Measurements from ENCODE around the gene ANAPC5. TPM values are rescaled to one million over a fixed set of nuclear protein-coding genes. Genes with fewer than 3 reads are reported as not detected.

ANAPC5 gene
- total RNA-seq, 1 experiment from 2014 or later, result 101 TPM

- no peak overlapping the region for H3K27ac Mint-ChIP-seq
Measured at GRCh38 chr12:121398355-121398754, 46.1 kb upstream of the ANAPC5 start.

More at GRCh38 chr12:121398355-121398754, 46.1 kb upstream of the ANAPC5 start:
- Histone ChIP-seq H3T11ph (ENCODE audit: low read length) (no peak overlapping the region), H3K27me3 (ENCODE audit: insufficient read depth, low read length) (no peaks in the 10 kb centered on the region), H4K5ac (ENCODE audit: insufficient read length, low read depth, low read length) (no peak overlapping the region), H2BK15ac (ENCODE audit: low read depth, low read length) (no peak overlapping the region), H2AFZ (ENCODE audit: low read length) (no peak overlapping the region), H2BK120ac (ENCODE audit: low read depth, low read length, poor library complexity, severe bottlenecking) (no peak overlapping the region), H3K4ac (ENCODE audit: low read depth, low read length) (no peak overlapping the region), H3K56ac (ENCODE audit: insufficient read length, low read depth, low read length) (no peak overlapping the region), H4K8ac (replicated peaks; ENCODE audit: insufficient read length, low read depth, low read length) (no peak overlapping the region), H3K79me1 (ENCODE audit: insufficient read depth, low read depth, low read length, poor library complexity, severe bottlenecking) (peaks cover 4% of the 10 kb centered on the region), H3K79me2 (ENCODE audit: insufficient read depth, low read length) (peaks cover 11% of the 10 kb centered on the region), H3K4me1 (ENCODE audit: insufficient read depth, low read length) (no peaks in the 10 kb centered on the region), H3K18ac (ENCODE audit: insufficient read length, low read depth, low read length) (no peak overlapping the region), H2BK20ac (ENCODE audit: low read depth, low read length, poor library complexity, severe bottlenecking) (no peak overlapping the region), H3K27ac (ENCODE audit: insufficient read length, low read depth, low read length) (no peak overlapping the region), H4K91ac (ENCODE audit: insufficient read length, low read depth, low read length) (no peak overlapping the region), H2BK5ac (ENCODE audit: insufficient read length, low read length) (no peak overlapping the region), H3K4me2 (ENCODE audit: insufficient read depth, insufficient read length, low read length) (peak overlapping the region; percentile 97), H4K20me1 (ENCODE audit: control insufficient read depth, insufficient read depth, insufficient read length) (no peaks in the 10 kb centered on the region), H2AK5ac (ENCODE audit: insufficient read length, low read length) (no peak overlapping the region), H3K14ac (ENCODE audit: insufficient read depth, low read length) (no peak overlapping the region), H3K23me2 (ENCODE audit: insufficient read length, low read depth, low read length, poor library complexity, severe bottlenecking) (peaks cover 8% of the 10 kb centered on the region), H3K9ac (ENCODE audit: extremely low read depth, insufficient read length, low read length) (no peak overlapping the region), H3K23ac (ENCODE audit: insufficient read length, low read depth, low read length) (no peak overlapping the region), H2BK12ac (ENCODE audit: insufficient read length, low read depth, low read length) (no peak overlapping the region), H3K9me3 (ENCODE audit: control insufficient read depth, low read depth, low read length) (no peaks in the 10 kb centered on the region)
- H3K27me3 Mint-ChIP-seq (ENCODE audit: low read depth), result no peaks in the 10 kb centered on the region
- H3K36me3 Mint-ChIP-seq (ENCODE audit: insufficient read depth in 1 of 3, low read depth in 3 of 3), result peaks cover 0 to 11% (median 4%) of the 10 kb centered on the region in 3 experiments; a peak in 3 of 7 replicates
- no peak for TF ChIP-seq CTCF (conservative IDR thresholded peaks at IDR 0.05)
- peak overlapping the region; percentile 91 to 96; a peak in 3 of 5 replicates for H3K4me3 Mint-ChIP-seq
- WGBS (ENCODE audit: extremely low coverage, insufficient read length, low lambda C conversion rate), result no CpG with 5 or more reads among the region's 5 CpGs
- no peaks in the 10 kb centered on the region for H3K9me3 Mint-ChIP-seq
- no peak for DNase-seq
- peaks cover 16 to 23% of the 10 kb centered on the region in 2 experiments for H3K4me1 Mint-ChIP-seq
